ENCODE data around the gene PRKG1. TPM values are rescaled to one million over a fixed set of nuclear protein-coding genes. Genes with fewer than 3 reads are reported as not detected.

The PRKG1 gene
- total and polyA plus RNA-seq, 2 experiments from 2014 or later: 18.2 to 21.1 TPM

- TF ChIP-seq ETS1 (IDR thresholded peaks at IDR 0.05) (no peak), REST (IDR thresholded peaks at IDR 0.05; ENCODE audit: unreplicated experiment) (no peak), ZNF331 (CRISPR knock-in tag; IDR thresholded peaks at IDR 0.05; ENCODE audit: low read depth) (no peak)
Observed at GRCh38 chr10:51934373-51934772, 860.1 kb downstream of the PRKG1 start (continued).

GRCh38 chr10:51935341-51935740 lies 861.1 kb downstream of the PRKG1 start:
- Mint-ChIP-seq H3K27ac (no peak overlapping the region), H3K27me3 (ENCODE audit: insufficient read depth, low read depth, poor library complexity) (no peaks in the 10 kb centered on the region), H3K36me3 (ENCODE audit: low read depth) (no peaks in the 10 kb centered on the region), H3K4me1 (no peaks in the 10 kb centered on the region), H3K9me3 (no peaks in the 10 kb centered on the region), H3K4me3 (no peak overlapping the region)
- TF ChIP-seq NANOG (IDR thresholded peaks at IDR 0.05; ENCODE audit: borderline replicate concordance) (no peak), EZH2 (IDR thresholded peaks at IDR 0.05; ENCODE audit: low read depth, unreplicated experiment) (no peak), CTCF (conservative IDR thresholded peaks at IDR 0.05; ENCODE audit: low read depth in 2 of 2) (no peak), STAT1 (IDR thresholded peaks at IDR 0.05; ENCODE audit: unreplicated experiment) (no peak), ZNF331 (CRISPR knock-in tag; IDR thresholded peaks at IDR 0.05; ENCODE audit: low read depth) (no peak), ZNF462 (CRISPR knock-in tag; IDR thresholded peaks at IDR 0.05) (no peak), ETS1 (IDR thresholded peaks at IDR 0.05) (no peak)
- Histone ChIP-seq H3K9me2 (ENCODE audit: insufficient read depth) (no peaks in the 10 kb centered on the region), H3K27ac (ENCODE audit: low read depth) (no peak overlapping the region), H3K4me1 (ENCODE audit: insufficient read depth) (no peaks in the 10 kb centered on the region), H3K4me2 (no peak overlapping the region), H3K4me3 (no peak overlapping the region), H3K79me2 (replicated peaks; ENCODE audit: insufficient read depth) (no peaks in the 10 kb centered on the region), H3F3A (replicated peaks; ENCODE audit: low read depth) (no peaks in the 10 kb centered on the region), H4K20me1 (replicated peaks; ENCODE audit: insufficient read depth) (no peaks in the 10 kb centered on the region), H3K36me3 (ENCODE audit: insufficient read depth) (no peaks in the 10 kb centered on the region), H2AFZ (no peak overlapping the region), H3K27me3 (ENCODE audit: insufficient read depth) (no peaks in the 10 kb centered on the region)
- no peak for DNase-seq (ENCODE audit: low spot score)
- no peak for ATAC-seq

Measured in GM23338 (cell line).